Bronchial epithelial cell (primary cell): Measurements from ENCODE around the gene RPA1. TPM values are rescaled to one million over a fixed set of nuclear protein-coding genes. Genes with fewer than 3 reads are reported as not detected.
"Not testable (repeated sequence)": the region's sequence is repeated elsewhere in the genome, so short reads cannot be mapped to it uniquely, and the experiment has no call there.

Source experiments
- DNase-seq: peaks from one replicate; pipeline ENCODE4 v3.0.0-alpha.2; 2010; ENCODE audit warnings: low read depth
- FAIRE-seq: peaks from 2 replicates; lab custom pipeline; 2011; peaks lifted over from hg19 to GRCh38; lab: Jason Lieb, UNC
- H3K27me3 ChIP-seq: 2 replicates; pipeline ENCODE4 v1.5.1; 2011; ENCODE audit warnings: low read length; ENCODE audit not compliant: control insufficient read depth, insufficient read depth
- H3K36me3 ChIP-seq: 2 replicates; pipeline ENCODE4 v1.5.1; 2011; ENCODE audit warnings: low read length; ENCODE audit not compliant: control insufficient read depth, insufficient read depth
- H3K4me3 ChIP-seq: 2 replicates; pipeline ENCODE4 v1.5.1; 2011; ENCODE audit warnings: mild to moderate bottlenecking, low read depth, low read length, control low read depth
- total RNA-seq: library from RNA; depleted of rRNA; stranded (reverse); fragments of >200 nt; gene quantifications from 2 replicates; pipeline ENCODE4 v1.2.1, GENCODE V29; 2014
- TF ChIP-seq, protein P1 (sequence below): IDR thresholded peaks from 2 replicates; pipeline ENCODE4 v1.5.1; 2011; ENCODE audit warnings: mild to moderate bottlenecking, moderate library complexity, low read length, control low read depth, inconsistent platforms; ENCODE audit not compliant: insufficient read depth, severe bottlenecking

Gene RPA1
- total RNA-seq, 1 donor from 2014 or later: 33.2 TPM

DNA sequence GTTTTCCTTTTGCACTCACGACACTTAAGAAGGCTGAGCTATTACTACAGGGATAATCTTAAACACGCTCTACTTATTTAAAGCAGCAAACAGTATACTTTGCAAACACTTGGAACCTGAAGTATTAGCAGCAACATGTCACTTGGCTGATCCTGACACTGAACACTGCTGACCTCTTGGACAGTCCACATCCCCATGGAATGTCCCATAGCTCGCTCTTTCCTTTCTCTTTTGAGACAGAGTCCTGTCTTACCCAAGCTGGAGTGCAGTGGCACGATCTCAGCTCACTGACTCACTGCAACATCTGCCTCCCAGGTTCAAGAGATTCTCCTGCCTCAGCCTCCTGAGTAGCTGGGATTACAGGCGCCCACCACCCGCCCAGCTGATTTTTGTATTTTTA lies 26.5 kb upstream of the RPA1 start:
- no peak overlapping the region for H3K4me3 ChIP-seq
- FAIRE-seq (no peak), DNase-seq (no peak)
- peaks cover 4% of the 10 kb centered on the region for H3K36me3 ChIP-seq
- TF ChIP-seq, protein P1, sequence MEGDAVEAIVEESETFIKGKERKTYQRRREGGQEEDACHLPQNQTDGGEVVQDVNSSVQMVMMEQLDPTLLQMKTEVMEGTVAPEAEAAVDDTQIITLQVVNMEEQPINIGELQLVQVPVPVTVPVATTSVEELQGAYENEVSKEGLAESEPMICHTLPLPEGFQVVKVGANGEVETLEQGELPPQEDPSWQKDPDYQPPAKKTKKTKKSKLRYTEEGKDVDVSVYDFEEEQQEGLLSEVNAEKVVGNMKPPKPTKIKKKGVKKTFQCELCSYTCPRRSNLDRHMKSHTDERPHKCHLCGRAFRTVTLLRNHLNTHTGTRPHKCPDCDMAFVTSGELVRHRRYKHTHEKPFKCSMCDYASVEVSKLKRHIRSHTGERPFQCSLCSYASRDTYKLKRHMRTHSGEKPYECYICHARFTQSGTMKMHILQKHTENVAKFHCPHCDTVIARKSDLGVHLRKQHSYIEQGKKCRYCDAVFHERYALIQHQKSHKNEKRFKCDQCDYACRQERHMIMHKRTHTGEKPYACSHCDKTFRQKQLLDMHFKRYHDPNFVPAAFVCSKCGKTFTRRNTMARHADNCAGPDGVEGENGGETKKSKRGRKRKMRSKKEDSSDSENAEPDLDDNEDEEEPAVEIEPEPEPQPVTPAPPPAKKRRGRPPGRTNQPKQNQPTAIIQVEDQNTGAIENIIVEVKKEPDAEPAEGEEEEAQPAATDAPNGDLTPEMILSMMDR: no peak
- no peaks in the 10 kb centered on the region for H3K27me3 ChIP-seq

DNA sequence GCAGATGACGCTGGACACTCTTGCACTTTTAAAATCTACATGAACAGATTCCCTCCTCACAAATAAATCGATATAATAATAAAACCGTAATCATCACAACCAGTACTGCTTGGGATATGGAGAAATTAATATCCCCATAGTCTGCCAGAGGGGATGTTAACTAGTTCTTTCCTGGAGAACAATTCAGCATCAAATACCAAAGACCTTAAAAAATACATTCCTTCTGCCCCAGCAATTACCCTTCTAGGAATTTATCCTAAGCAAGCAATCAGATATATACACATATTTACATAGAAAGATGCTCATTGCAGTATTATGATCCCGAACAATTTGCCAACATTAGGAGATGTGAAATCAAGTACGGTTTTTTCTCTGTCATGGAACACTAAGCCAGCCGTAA lies 21.9 kb upstream of the RPA1 start:
- no peak overlapping the region for H3K4me3 ChIP-seq
- H3K27me3 ChIP-seq: no peaks in the 10 kb centered on the region
- DNase-seq: no peak
- no peak for FAIRE-seq
- TF ChIP-seq, protein P1: no peak
- H3K36me3 ChIP-seq: peaks cover 6% of the 10 kb centered on the region

DNA sequence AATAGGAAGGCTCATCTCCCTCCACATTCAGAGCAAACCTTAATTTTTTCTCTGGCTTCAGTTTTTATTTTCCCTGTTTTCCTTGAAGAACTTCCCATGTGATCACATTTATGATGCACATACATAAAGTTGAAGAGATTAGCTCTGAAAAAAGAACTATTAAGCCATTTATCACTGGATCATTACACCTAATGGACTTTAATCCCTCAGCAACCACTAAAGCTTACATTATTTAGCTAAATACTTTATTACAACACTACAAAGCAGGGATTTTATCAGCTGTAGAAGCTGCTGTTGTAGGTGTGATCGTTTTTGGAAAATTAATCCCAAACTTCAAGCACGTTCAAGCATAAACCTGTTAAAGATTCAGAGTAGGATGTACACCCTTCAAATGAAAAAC lies 21.2 kb upstream of the RPA1 start:
- Histone ChIP-seq H3K4me3 (no peak overlapping the region), H3K36me3 (peaks cover 6% of the 10 kb centered on the region), H3K27me3 (no peaks in the 10 kb centered on the region)
- TF ChIP-seq, protein P1: no peak
- DNase-seq (no peak), FAIRE-seq (no peak)

DNA sequence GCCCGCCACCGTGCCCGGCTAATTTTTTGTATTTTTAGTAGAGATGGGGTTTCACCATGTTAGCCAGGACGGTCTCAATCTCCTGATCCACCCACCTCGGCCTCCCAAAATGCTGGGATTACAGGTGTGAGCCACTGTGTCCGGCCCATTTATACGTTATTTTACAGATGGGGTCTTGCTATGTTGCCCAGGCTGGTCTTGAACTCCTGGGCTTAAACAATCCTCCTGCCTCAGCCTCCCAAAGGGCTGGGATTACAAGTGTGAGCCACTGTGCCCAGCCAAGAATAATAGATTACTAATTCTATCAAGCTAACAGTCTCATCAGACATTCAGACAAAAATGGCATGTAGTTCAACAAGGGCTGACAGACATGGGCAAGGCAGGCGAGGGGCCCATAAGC lies 20.0 kb upstream of the RPA1 start:
- not testable (repeated sequence) for H3K27me3 ChIP-seq, H3K4me3 ChIP-seq, DNase-seq, FAIRE-seq, H3K36me3 ChIP-seq

DNA sequence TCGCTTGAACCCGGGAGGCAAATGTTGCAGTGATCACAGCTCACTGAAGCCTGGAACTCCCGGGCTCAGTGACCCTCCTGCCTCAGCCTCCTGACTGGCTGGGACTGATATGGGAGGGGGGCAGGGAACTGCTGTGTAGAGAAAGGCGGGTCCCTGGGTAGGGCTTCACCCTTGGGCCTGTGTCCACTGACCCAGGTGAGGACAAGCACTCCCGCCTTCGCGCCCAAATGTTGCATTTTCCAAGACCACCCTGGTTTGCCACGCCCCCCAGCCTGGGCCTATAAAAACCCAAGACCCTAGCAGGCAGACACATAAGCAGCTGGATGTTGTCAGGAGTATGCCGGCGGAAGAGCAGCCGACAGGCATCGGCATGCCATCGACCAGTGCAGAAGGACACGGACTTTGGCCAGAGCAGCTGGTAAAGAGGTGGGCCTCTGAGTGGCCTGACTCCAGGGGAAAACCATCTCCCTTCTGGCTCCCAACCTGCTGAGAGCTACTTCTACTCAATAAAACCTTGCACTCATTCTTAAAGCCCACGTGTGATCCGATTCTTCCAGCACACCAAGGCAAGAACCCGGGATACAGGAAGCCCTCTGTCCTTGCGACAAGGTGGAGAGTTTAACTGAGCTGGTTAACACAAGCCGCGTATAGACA lies 19.2 kb upstream of the RPA1 start:
- H3K27me3 ChIP-seq: no peaks in the 10 kb centered on the region
- no peak for DNase-seq
- H3K36me3 ChIP-seq: peaks cover 3% of the 10 kb centered on the region
- FAIRE-seq: no peak
- H3K4me3 ChIP-seq: no peak overlapping the region
- TF ChIP-seq, protein P1: no peak

DNA sequence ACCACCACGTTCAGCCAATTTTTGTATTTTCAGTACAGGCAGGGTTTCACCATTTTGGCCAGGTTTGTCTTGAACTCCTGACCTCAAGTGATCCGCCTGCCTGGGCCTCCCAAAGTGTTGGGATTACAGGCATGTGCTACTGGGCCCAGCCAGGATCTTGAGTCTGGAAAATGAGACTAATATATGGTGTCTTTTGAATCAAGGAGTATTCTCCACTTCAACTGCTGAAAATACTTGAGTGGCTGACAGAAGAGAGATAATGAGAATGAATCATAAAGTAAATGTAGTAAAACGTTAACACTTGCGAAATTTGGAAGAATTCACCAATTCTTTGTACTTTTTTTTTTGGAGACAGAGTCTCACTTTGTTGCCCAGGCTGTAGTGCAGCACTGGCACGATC lies 16.7 kb upstream of the RPA1 start:
- H3K27me3 ChIP-seq: no peaks in the 10 kb centered on the region
- H3K36me3 ChIP-seq: peaks cover 3% of the 10 kb centered on the region
- FAIRE-seq (no peak), DNase-seq (no peak)
- TF ChIP-seq, protein P1: no peak
- H3K4me3 ChIP-seq: no peak overlapping the region
